K562 (cell line): Measurements from ENCODE around the gene GLIPR1. TPM values are rescaled to one million over a fixed set of nuclear protein-coding genes. Genes with fewer than 3 reads are reported as not detected.

ENCODE experiments used
- ATAC-seq: fragments of 200-7000 bp; cut with Tn5 transposase; 3 replicates; pipeline ENCODE4 v1.9.1; 2020; ENCODE audit warnings: moderate library complexity
- BruUV-seq: library from RNA; stranded (reverse); fragments of 400-500 nt; replicated peaks from 2 replicates; lab custom pipeline; 2021; lab: Mats Ljungman, UMichigan
- CTCF ChIA-PET: fragments of 300-600 bp; formaldehyde crosslinking; extraction: SDS; loops from one replicate; lab custom pipeline; 2021; ENCODE audit warnings: low intra/inter-chr PET ratio; lab: Yijun Ruan, JAX
- POLR2A ChIA-PET: fragments of 300-600, 350-650 bp; sonication (Branson Sonifier 250); formaldehyde crosslinking; extraction: SDS; loops from one replicate; lab custom pipeline; 2021; ENCODE audit warnings: antibody characterized with exemption, inconsistent platforms; lab: Yijun Ruan, JAX
- DNase-seq, 4 experiments: peaks; one replicate each; pipeline versions ENCODE4 v3.0.0 to v3.0.0-alpha.2; 2011 to 2018; ENCODE audit warnings: low spot score in 3 of 4, mixed read lengths in 3 of 4; ENCODE audit errors: extremely low read depth in 1 of 4
- FAIRE-seq: peaks from 2 replicates; lab custom pipeline; 2011; peaks lifted over from hg19 to GRCh38; lab: Jason Lieb, UNC
- H2AFZ ChIP-seq: 2 replicates; pipeline ENCODE4 v1.6.0; 2011; ENCODE audit warnings: low read depth, low read length, control low read depth, inconsistent platforms
- H3K27ac ChIP-seq: fragments of 200-600 bp; 3 replicates; pipeline ENCODE4 v1.8.0; 2011; ENCODE audit warnings: low read depth, mild to moderate bottlenecking, control low read depth, inconsistent platforms, low read length, moderate library complexity, mixed read lengths; ENCODE audit errors: extremely low read depth
- H3K27me3 ChIP-seq, 2 experiments: fragments of 300-600 bp in 1 of 2; 2 replicates in 1 of 2; 3 replicates in 1 of 2; pipeline versions ENCODE4 v1.6.0 to v1.8.0; 2011; ENCODE audit warnings: inconsistent platforms in 2 of 2, low read length in 2 of 2, mild to moderate bottlenecking in 1 of 2, mixed read lengths in 1 of 2, moderate library complexity in 1 of 2; ENCODE audit not compliant: control insufficient read depth in 2 of 2, insufficient read depth in 2 of 2
- H3K36me3 ChIP-seq: fragments of 300-600 bp; 3 replicates; pipeline ENCODE4 v1.8.0; 2011; ENCODE audit warnings: mild to moderate bottlenecking, low read length, inconsistent platforms; ENCODE audit not compliant: control insufficient read depth, insufficient read depth
- H3K4me1 ChIP-seq, 2 experiments: fragments of 200-600 bp in 1 of 2; replicated peaks in 1 of 2; 2 replicates in 1 of 2; 3 replicates in 1 of 2; pipeline versions ENCODE4 v1.5.1 to v1.8.0; 2011; ENCODE audit warnings: inconsistent platforms in 2 of 2, low read length in 2 of 2, mild to moderate bottlenecking in 1 of 2, mixed read lengths in 1 of 2, moderate library complexity in 1 of 2; ENCODE audit not compliant: control insufficient read depth in 2 of 2, insufficient read depth in 2 of 2
- H3K4me2 ChIP-seq: 2 replicates; pipeline ENCODE4 v1.6.1; 2011; ENCODE audit warnings: low read length, control low read depth, inconsistent platforms, mixed read lengths; ENCODE audit not compliant: insufficient read depth
- H3K4me3 ChIP-seq: fragments of 200-600 bp; sonication (generic), shearing (Covaris generic); 2 replicates; pipeline ENCODE4 v1.5.1; 2016; ENCODE audit warnings: control low read depth, inconsistent platforms
- H3K79me2 ChIP-seq: fragments of 200-600 bp; 3 replicates; pipeline ENCODE4 v1.8.0; 2011; ENCODE audit warnings: low read length, inconsistent platforms; ENCODE audit not compliant: control insufficient read depth, insufficient read depth
- H3K9ac ChIP-seq, 2 experiments: 2 replicates each; pipeline versions ENCODE4 v1.6.0 to v1.6.1; 2011; ENCODE audit warnings: low read depth in 2 of 2, low read length in 2 of 2, control low read depth in 1 of 2, inconsistent platforms in 1 of 2, mild to moderate bottlenecking in 1 of 2, mixed read lengths in 1 of 2; ENCODE audit not compliant: insufficient read depth in 1 of 2
- H3K9me1 ChIP-seq: one replicate; pipeline ENCODE4 v1.6.0; 2011; ENCODE audit warnings: inconsistent platforms, mild to moderate bottlenecking, low read length, moderate library complexity; ENCODE audit not compliant: control insufficient read depth, insufficient read depth
- H3K9me3 ChIP-seq: replicated peaks from 2 replicates; pipeline ENCODE4 v1.5.1; 2011; ENCODE audit warnings: low read depth, low read length, inconsistent platforms; ENCODE audit not compliant: control insufficient read depth, insufficient read depth
- H4K20me1 ChIP-seq: replicated peaks from 2 replicates; pipeline ENCODE4 v1.6.1; 2011; ENCODE audit warnings: low read length, inconsistent platforms, mixed read lengths; ENCODE audit not compliant: control insufficient read depth, insufficient read depth
- C11orf30 ChIP-seq: fragments of 450-650 bp; IDR thresholded peaks from 2 replicates; pipeline ENCODE4 v1.6.1; 2016; ENCODE audit warnings: low read depth, mild to moderate bottlenecking
- FOSL1 ChIP-seq: fragments of 200-800 bp; sonication (Bioruptor generic); conservative IDR thresholded peaks from 2 replicates; pipeline ENCODE4 v1.6.1; 2016; ENCODE audit warnings: missing genetic modification characterization, missing compliant biosample characterization
- HES1 ChIP-seq: fragments of 450-650 bp; IDR thresholded peaks from 2 replicates; pipeline ENCODE4 v1.6.1; 2016; ENCODE audit warnings: low read depth, mild to moderate bottlenecking, moderate library complexity
- MAFF ChIP-seq: IDR thresholded peaks from 2 replicates; pipeline ENCODE4 v1.6.1; 2012; ENCODE audit warnings: low read length, improper control_type of control experiment
- MAFG ChIP-seq: fragments of 450-650 bp; conservative IDR thresholded peaks from 2 replicates; pipeline ENCODE4 v1.6.1; 2016; ENCODE audit warnings: missing genetic modification characterization, missing compliant biosample characterization
- MAFK ChIP-seq: IDR thresholded peaks from 2 replicates; pipeline ENCODE4 v1.6.1; 2011; ENCODE audit warnings: low read length, improper control_type of control experiment
- NFRKB ChIP-seq: fragments of 450-650 bp; IDR thresholded peaks from 2 replicates; pipeline ENCODE4 v1.6.1; 2016; ENCODE audit warnings: low read depth
- NR1H2 ChIP-seq: sonication (generic); formaldehyde crosslinking; IDR thresholded peaks from 2 replicates; pipeline ENCODE4 v1.4.0; 2020; ENCODE audit warnings: mild to moderate bottlenecking, missing genetic modification reagents
- TOE1 ChIP-seq, 2 experiments: fragments of 450-650 bp in 1 of 2; sonication (generic) in 1 of 2; formaldehyde crosslinking in 1 of 2; IDR thresholded peaks; 2 replicates each; pipeline versions ENCODE4 v1.7.1 to v1.8.0; 2016 to 2022; ENCODE audit warnings: borderline replicate concordance in 2 of 2, mild to moderate bottlenecking in 2 of 2, antibody characterized with exemption in 1 of 2, inconsistent platforms in 1 of 2, low read depth in 1 of 2, missing genetic modification reagents in 1 of 2, moderate library complexity in 1 of 2
- ZNF316 ChIP-seq: fragments of 450-650 bp; IDR thresholded peaks from 2 replicates; pipeline ENCODE4 v1.6.1; 2016
- WGBS: fragments of 100-300 bp; shearing (Covaris generic); methylation state at CpG from one replicate; pipeline ENCODE4 v1.1.6; 2016; ENCODE audit warnings: low coverage, mixed read lengths; ENCODE audit not compliant: insufficient coverage; ENCODE audit errors: missing lambda C conversion rate; 5-methylcytosine and 5-hydroxymethylcytosine counted together
- in situ Hi-C: fragments of 300-500 bp; cut with MboI; formaldehyde crosslinking; loops from 4 replicates; pipeline ENCODE4 v1.15.0; 2018; ENCODE audit warnings: inconsistent platforms, mixed read lengths
- intact Hi-C: fragments of 100-400 bp; cut with micrococcal nuclease; formaldehyde crosslinking; loops from 2 replicates; pipeline ENCODE4 v1.14.2; 2022
- polyA plus RNA-seq, 8 experiments: library from polyadenylated mRNA; depleted of rRNA in 4 of 8; stranded (reverse) in 5 of 8; unstranded in 3 of 8; fragments of >200 nt; fragmentation: Nextera tagmentation in 2 of 8; fragmentation: Illumina TruSeq in 1 of 8; extraction: Ambion mirVana in 2 of 8; extraction: Trizol in 1 of 8; gene quantifications; 2 replicates each; pipeline versions ENCODE4 v1.2.1 to v1.2.3, GENCODE V29; 2011 to 2014; ENCODE audit warnings: inconsistent platforms in 1 of 8, missing spikeins in 1 of 8
- total RNA-seq, 7 experiments: library from RNA; depleted of rRNA in 6 of 7; stranded (reverse); fragments of >200 nt in 6 of 7; fragmentation: Illumina TruSeq in 2 of 7; extraction: Trizol in 2 of 7; gene quantifications; 2 replicates each; pipeline versions ENCODE4 v1.2.1 to v1.2.3, GENCODE V29; 2011 to 2021; ENCODE audit warnings: low replicate concordance in 1 of 7

Gene GLIPR1
- total and polyA plus RNA-seq, 9 of the 15 experiments (the other 6 are each of a cell fraction or from before 2014, with no cell fraction given), result 0.26 to 2.1 (median 1.2) TPM

GRCh38 chr12:75542942-75543341 is 62.4 kb downstream of the GLIPR1 start:
- DNase-seq (no peak), ATAC-seq (no peak), FAIRE-seq (no peak)
- CTCF ChIA-PET, result no interaction called here
- Histone ChIP-seq H3K79me2 (no peaks in the 10 kb centered on the region), H3K4me1 (no peaks in the 10 kb centered on the region), H3K9me1 (no peaks in the 10 kb centered on the region), H3K4me2 (no peak overlapping the region), H3K9ac (no peak overlapping the region), H3K4me3 (no peak overlapping the region), H2AFZ (no peak overlapping the region), H3K27ac (no peak overlapping the region), H3K27me3 (no peaks in the 10 kb centered on the region), H3K9me3 (no peaks in the 10 kb centered on the region), H4K20me1 (no peaks in the 10 kb centered on the region), H3K36me3 (no peaks in the 10 kb centered on the region)
- no peak for TF ChIP-seq NR1H2
- TF ChIP-seq HES1, result no peak
- peak; percentile 79 for TF ChIP-seq FOSL1 (tag)
- in situ Hi-C loops (no loop called here), intact Hi-C loops (no loop called here)
- POLR2A ChIA-PET, result interaction anchor here (2.1 kb wide), 1 partner anchor 11 kb away, joined by 5 read pairs; no protein-coding TSS in a partner anchor
- 0% methylated on average over 1 of the region's 1 CpG for WGBS
- BruUV-seq, result no TSS peak

DNA sequence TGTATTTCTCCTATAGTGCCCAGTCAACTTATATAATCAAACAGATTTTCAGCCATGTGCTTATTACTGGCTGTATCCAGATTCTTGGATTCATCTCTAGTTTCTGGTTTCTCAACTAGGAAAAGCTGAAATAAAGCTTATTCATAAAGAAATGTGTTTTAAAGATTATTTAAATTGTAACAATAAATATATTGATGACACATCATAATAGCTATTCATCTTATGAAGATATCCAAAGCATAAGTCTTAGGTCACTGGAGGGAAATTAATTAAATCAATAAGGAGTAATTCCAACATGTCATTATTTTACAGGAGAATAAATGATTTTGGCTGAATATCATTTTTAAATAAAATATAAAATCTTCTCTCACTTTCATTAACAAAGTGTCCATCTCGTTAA is 63.0 kb downstream of the GLIPR1 start:
- no peaks in the 10 kb centered on the region for H4K20me1 ChIP-seq
- H3K9me1 ChIP-seq, result no peaks in the 10 kb centered on the region
- FAIRE-seq (no peak), DNase-seq (no peak), ATAC-seq (no peak)
- WGBS, result 0% methylated on average over 1 of the region's 1 CpG
- no peaks in the 10 kb centered on the region for H3K27me3 ChIP-seq
- BruUV-seq, result no TSS peak
- ChIA-PET CTCF (no interaction called here), POLR2A (interaction anchor here (2.1 kb wide), 1 partner anchor 10 kb away, joined by 5 read pairs; no protein-coding TSS in a partner anchor)
- H3K27ac ChIP-seq, result no peak overlapping the region
- no peak overlapping the region for H3K4me3 ChIP-seq
- peak; percentile 85 for TF ChIP-seq ZNF316
- no peak for TF ChIP-seq TOE1 (IDR thresholded peaks at IDR 0.05; ENCODE audit: borderline replicate concordance)
- no peak for TF ChIP-seq TOE1 (CRISPR knock-in tag; IDR thresholded peaks at IDR 0.05; ENCODE audit: borderline replicate concordance, low read depth)
- TF ChIP-seq NFRKB, result no peak
- TF ChIP-seq MAFK, result peak; percentile 33; the same call in 1 of the 2 replicates
- TF ChIP-seq MAFF, result 0 out of 2 replicates have a peak, but pooled peaks have one; percentile 30
- TF ChIP-seq MAFG (tag), result peak; percentile 50
- peak; percentile 54 for TF ChIP-seq C11orf30
- H3K4me1 ChIP-seq, result no peaks in the 10 kb centered on the region
- H2AFZ ChIP-seq, result no peak overlapping the region
- no peaks in the 10 kb centered on the region for H3K79me2 ChIP-seq
- intact Hi-C loops, result no loop called here
- H3K36me3 ChIP-seq, result no peaks in the 10 kb centered on the region
- H3K9me3 ChIP-seq, result no peaks in the 10 kb centered on the region
- no peak overlapping the region for H3K4me2 ChIP-seq
- in situ Hi-C loops, result no loop called here
- no peak overlapping the region for H3K9ac ChIP-seq
